GM12874 (cell line): ENCODE results near the gene FAM20A.

Experiments used
- TF ChIP-seq, protein P1 (sequence below): IDR thresholded peaks from 2 replicates; pipeline ENCODE4 v1.5.1; 2011; ENCODE audit warnings: low read depth, mild to moderate bottlenecking, control low read depth, low read length, moderate library complexity; ENCODE audit not compliant: insufficient read depth

The FAM20A gene

DNA sequence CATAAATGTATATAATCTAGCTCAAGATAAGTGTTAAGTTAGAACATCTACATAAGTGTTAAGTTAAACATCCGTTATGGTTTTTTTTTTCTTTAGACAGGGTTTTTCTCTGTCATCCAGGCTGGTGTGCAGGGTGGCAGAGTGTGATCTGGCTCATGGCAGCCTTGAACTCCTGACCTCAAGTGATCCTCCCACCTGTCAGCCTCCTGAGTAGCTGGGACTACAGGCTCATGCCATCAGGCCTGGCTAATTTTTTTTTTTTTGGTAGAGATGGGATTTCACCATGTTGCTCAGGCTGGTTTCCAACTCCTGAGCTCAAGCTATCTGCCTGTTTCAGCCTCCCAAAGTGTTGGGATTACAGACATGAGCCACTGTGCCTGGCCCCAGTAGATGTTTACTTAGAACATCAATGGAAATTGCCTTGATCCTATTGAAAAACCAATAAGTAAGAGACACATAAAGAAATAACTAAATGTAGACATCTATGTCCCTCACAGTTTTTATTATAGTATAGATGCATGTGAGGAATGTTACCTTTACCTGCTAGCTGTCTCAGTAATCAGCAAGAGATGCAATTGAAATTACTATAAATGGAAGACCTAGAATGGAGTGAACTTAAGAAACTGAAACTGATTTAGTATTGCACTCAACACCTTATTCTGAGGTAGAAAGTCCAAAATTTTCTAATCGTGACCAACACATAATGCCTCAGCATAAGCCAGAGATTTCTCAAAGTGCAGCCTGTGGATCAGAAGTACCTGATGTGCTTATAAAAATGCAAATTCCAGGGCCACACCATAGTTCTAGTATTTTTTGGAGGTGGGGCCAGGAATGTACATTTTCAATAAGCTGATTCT is 5.5 kb upstream of the FAM20A start:
- TF ChIP-seq, protein P1, sequence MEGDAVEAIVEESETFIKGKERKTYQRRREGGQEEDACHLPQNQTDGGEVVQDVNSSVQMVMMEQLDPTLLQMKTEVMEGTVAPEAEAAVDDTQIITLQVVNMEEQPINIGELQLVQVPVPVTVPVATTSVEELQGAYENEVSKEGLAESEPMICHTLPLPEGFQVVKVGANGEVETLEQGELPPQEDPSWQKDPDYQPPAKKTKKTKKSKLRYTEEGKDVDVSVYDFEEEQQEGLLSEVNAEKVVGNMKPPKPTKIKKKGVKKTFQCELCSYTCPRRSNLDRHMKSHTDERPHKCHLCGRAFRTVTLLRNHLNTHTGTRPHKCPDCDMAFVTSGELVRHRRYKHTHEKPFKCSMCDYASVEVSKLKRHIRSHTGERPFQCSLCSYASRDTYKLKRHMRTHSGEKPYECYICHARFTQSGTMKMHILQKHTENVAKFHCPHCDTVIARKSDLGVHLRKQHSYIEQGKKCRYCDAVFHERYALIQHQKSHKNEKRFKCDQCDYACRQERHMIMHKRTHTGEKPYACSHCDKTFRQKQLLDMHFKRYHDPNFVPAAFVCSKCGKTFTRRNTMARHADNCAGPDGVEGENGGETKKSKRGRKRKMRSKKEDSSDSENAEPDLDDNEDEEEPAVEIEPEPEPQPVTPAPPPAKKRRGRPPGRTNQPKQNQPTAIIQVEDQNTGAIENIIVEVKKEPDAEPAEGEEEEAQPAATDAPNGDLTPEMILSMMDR, result no peak

DNA sequence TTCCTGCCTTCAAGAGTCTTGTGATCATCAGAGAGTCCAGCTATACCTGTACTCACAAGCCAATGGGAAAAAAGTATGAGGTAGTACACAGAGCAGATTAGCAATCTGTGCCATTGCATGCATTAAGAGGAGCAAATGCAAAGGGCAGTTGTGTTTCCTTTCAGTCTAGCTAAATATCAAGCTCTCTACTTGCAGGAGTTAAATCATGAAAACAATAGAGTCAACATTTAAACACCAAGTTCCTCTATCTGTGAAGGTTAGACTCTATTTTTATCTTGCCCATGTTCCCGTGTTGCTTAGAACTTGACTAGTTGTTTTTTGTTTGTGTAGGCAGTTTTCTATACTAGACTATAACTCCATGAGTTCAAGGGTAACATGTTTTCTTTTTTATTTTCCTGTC is 4.7 kb upstream of the FAM20A start:
- TF ChIP-seq, protein P1, result no peak

DNA sequence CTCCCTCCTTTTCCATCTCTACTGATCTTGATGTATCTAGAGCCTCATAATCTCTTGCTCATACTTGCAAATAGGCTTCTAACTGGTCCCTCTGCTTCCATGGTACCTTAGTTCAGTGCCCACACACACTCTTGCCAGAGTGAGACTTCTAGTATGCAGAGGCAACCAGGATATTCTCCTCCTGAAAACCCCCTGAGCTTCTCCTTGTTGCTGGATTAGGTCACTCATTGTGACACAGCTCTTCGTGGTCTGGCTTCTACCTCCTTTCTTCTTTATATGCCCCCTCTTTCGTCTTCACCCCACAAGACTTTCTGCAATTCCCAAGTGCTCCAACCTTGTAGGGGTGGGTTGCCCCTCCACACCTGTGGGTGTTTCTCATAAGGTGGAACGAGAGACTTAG is 2.5 kb upstream of the FAM20A start:
- TF ChIP-seq, protein P1, result no peak

DNA sequence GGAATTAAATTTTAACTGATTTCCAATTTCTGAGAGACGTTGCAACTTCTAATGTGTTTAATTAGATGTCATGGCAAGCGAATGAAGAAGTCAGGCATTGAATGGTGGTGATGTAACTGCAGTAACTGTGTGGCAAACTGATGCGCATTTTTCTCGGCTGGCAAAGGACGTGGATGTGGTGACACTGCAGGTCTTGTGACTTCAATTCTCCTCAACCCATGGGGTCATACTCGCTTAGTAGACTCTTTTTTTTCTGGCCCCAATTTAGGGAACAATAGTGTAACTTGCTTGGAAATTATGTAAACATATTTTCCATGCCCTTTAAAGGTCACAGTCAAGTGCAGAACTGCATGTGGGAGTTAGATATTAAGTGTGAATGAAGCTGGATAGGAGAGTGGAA is 1.9 kb upstream of the FAM20A start:
- TF ChIP-seq, protein P1, result no peak

DNA sequence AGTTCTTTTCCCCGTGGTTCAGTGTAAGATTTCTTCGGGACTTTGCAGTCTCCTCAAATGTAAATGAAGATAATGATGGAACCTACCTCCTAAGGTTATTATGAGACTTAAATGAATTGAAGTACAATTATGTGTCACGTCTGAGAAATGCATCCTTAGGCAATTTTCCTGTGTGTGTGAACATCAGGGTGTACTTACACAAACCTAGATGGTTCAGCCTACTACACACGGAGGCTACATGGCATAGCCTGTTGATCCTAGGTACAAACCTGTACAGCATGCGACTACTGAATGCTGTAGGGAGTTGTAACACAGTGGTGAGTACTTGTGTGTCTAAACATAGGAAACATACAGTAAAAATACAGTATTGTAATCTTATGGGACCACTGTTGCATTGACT is 1.1 kb upstream of the FAM20A start:
- TF ChIP-seq, protein P1, result no peak

DNA sequence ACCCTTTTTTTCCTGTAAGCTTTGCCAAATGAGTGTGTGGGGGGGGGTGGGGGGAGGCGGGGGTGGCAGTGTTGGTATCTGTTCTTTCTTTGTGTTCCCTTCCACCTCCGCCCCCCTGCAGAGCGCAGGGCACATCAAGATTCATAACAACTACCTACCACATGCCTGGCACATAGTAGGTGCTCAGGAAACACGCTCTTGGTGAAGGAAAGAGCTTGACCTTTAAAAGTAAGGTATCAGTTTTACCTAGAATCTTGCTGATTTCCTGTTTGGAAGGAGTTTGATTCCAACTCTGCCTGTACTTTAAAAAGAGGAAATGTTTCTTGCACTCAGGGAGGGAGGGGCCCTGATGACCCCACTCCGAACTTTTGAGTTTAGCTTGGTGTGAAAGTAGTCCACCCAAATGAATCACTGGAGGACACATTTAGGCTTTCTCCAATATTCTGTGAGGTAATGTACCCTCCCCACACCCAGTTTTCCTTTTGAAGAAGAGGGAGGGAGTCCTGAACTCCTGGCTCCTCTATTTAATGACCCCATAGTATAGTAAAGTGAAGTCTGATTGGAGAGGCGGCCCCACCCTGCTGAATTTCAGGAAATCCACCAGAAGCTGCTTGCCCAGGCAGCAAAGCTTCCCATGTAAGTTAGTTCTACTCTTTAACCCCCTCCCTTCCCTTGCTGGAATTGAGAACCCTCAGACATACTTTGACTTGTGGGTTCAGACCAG is 560 bp upstream of the FAM20A start:
- TF ChIP-seq, protein P1, result no peak

DNA sequence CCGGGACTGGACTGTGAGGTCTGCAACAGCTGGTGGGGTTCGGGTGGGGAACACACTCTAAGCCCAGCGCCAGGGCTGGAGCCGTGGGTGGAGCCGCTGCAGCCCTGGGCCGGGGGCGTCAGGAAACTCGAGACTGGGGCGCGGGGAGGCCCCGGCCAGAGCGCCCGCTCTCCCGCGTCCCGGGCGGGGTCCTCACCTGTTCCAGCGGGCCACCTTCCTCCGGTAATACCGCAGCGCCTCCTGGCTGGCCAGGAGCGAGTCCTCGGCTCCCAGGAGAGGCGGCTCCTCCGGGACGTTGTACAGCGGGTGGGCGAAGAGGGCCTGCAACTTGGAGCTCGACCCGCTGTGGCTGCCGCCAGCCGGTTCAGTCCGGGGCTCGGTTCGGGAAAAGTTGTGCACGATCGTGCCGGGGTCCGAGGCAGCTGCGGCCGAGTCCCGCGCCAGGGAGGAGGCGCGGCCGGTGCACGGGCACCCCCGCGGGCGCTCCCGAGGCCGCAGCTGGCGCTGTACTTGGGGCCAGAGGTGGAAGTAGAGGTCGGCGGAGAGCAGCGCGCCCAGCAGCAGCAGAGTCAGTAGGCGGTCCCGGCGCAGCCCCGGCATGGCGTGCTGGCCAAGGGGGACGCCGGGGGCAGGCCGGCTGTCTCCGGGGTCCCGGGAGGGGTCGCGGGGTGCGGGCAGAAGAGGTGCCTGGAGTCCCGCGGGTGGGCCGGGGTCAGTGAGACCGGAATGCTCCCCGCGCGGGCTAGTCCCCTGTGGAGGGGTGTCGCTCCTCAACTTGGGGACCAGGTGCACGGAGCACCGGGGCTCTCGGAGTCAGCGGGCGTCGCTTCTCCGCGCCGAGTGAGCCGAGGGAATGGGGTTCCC is 868 bp downstream of the FAM20A start:
- TF ChIP-seq, protein P1, result no peak
